HL-60 (cell line): ENCODE data around the gene HLCS.
"Not testable (repeated sequence)": the region's sequence is repeated elsewhere in the genome, so short reads cannot be mapped to it uniquely, and the experiment has no call there.

Experiments
- DNase-seq, 2 experiments: peaks; one replicate each; pipeline ENCODE4 v3.0.0-alpha.2; 2010 to 2020; ENCODE audit warnings: low read depth in 1 of 2, low spot score in 1 of 2
- H3K27ac ChIP-seq: fragments of 250-450 bp; sonication (Bioruptor Pico); replicated peaks from 2 replicates; pipeline ENCODE4 v1.5.1; 2020; ENCODE audit warnings: mild to moderate bottlenecking, moderate library complexity
- H3K27me3 ChIP-seq: fragments of 250-450 bp; sonication (Bioruptor Pico); 2 replicates; pipeline ENCODE4 v1.5.1; 2021; ENCODE audit warnings: mild to moderate bottlenecking, moderate library complexity; ENCODE audit not compliant: insufficient read depth, poor library complexity, severe bottlenecking
- H3K4me3 ChIP-seq: replicated peaks from 2 replicates; pipeline ENCODE4 v1.5.1; 2011; ENCODE audit warnings: mild to moderate bottlenecking, control low read depth, low read length; ENCODE audit not compliant: insufficient read depth
- CTCF ChIP-seq: IDR thresholded peaks from one replicate; pipeline ENCODE4 v1.5.1; 2011; ENCODE audit warnings: low read length, control low read depth, inconsistent platforms; ENCODE audit not compliant: insufficient read depth
- GABPA ChIP-seq: IDR thresholded peaks from 2 replicates; pipeline ENCODE4 v1.6.1; 2012; ENCODE audit warnings: low read depth
- POLR2AphosphoS5 ChIP-seq: IDR thresholded peaks from 2 replicates; pipeline ENCODE4 v1.6.1; 2012; ENCODE audit warnings: low read depth
- REST ChIP-seq: IDR thresholded peaks from 2 replicates; pipeline ENCODE4 v1.6.1; 2012; ENCODE audit warnings: low read depth; ENCODE audit not compliant: insufficient replicate concordance
- SPI1 ChIP-seq: IDR thresholded peaks from 2 replicates; pipeline ENCODE4 v1.6.1; 2012; ENCODE audit warnings: low read depth, mild to moderate bottlenecking, borderline replicate concordance

HLCS gene

GRCh38 chr21:36989199-36989698 lies 22.8 kb upstream of the HLCS start:
- DNase-seq, H3K27me3 ChIP-seq: not testable (repeated sequence)
- H3K27ac ChIP-seq, result peak overlapping the region; percentile 79
- TF ChIP-seq SPI1, result peak; percentile 19; the same call in 1 of the 2 replicates
- H3K4me3 ChIP-seq, result peak overlapping the region; percentile 42

- no peak overlapping the region for H3K27ac ChIP-seq
Measured at GRCh38 chr21:36988536-36988935, 22.1 kb upstream of the HLCS start.

GRCh38 chr21:36987845-36988244 lies 21.4 kb upstream of the HLCS start:
- DNase-seq, result no peak
- Histone ChIP-seq H3K27me3 (no peaks in the 10 kb centered on the region), H3K27ac (no peak overlapping the region), H3K4me3 (no peak overlapping the region)
- no peak for TF ChIP-seq CTCF

More at GRCh38 chr21:36988536-36988935, 22.1 kb upstream of the HLCS start:
- Histone ChIP-seq H3K27me3 (no peaks in the 10 kb centered on the region), H3K4me3 (no peak overlapping the region)
- no peak for DNase-seq
- TF ChIP-seq REST (no peak), POLR2AphosphoS5 (no peak), CTCF (no peak), SPI1 (no peak), GABPA (no peak)

- H3K27ac ChIP-seq, result no peak overlapping the region
- no peak for DNase-seq
- H3K4me3 ChIP-seq, result no peak overlapping the region
- TF ChIP-seq GABPA (no peak), REST (no peak), POLR2AphosphoS5 (no peak), CTCF (no peak), SPI1 (no peak)
- peaks cover 3% of the 10 kb centered on the region for H3K27me3 ChIP-seq
Measured at GRCh38 chr21:36985751-36986594, 19.5 kb upstream of the HLCS start.
